HG03103 (cell line): ENCODE results near the gene EEF2K.

Experiments
- ATAC-seq: cut with Tn5 transposase; IDR thresholded peaks from one replicate; pipeline ENCODE4 v1.9.1; 2021; ENCODE audit warnings: low read depth; ENCODE audit not compliant: unreplicated experiment

Gene EEF2K

DNA sequence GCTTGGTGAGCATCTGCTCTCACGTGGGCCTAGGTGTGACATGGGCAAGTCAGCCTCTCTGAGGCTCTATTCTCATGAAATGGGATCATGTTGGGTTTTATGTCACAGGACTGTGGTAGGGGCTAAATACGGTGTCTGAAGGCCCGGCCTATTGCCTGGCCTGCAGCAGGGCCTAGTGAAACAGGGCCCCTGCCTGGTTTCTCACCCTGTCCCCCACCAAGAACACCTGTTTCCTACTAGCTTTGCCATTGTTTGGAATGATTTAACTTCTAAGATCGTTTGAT is 120.2 kb downstream of the EEF2K start:
- ATAC-seq, result no peak

DNA sequence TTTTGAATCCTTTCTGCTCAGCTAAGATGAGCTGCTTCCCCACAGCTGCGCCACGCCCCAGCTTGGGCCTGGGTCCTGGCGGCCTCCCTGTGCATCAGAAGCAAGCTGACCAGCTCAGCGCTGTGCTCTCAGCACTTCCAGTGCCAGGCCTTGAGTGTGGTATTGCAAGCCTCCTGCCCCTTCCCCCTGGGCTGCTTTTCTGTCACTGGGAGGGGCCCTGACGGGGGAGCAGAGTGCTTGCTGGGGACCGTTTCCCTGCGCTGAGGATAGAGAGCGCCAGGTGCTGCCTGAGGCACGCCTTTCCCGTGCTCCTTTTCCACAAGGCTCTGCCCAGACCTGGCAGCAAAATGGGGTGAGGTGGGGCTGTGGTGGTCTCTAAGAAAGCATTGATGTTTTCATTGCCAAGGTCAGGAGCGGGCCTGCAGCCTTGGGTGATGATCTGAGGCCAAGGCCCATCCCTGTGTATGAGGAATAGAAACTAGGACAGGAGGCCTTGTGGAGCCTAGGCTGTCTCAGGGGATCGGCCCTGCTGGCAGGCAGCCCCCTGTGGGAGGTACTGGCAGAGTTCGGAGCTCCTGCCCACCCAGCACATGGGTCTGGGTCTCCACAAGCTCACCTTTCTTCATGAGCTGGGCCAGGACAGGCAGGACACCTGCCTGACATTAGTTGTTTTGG is 120.8 kb downstream of the EEF2K start:
- no peak for ATAC-seq

DNA sequence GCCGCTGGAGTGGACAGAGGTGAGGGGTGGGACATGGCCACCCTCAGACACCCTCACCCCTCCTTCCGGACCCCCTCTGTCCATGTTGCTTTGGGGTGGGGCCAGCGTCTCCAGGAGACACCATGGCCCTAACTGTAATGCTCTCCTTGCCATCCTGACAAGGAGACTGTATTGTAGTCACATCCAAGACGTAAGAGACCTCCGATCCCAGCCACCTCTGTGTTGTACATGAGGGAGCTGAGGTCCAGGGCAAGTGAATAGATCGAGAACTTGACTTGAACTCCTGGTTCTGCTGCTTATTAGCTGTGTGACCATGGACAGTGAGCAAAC is 121.3 kb downstream of the EEF2K start:
- no peak for ATAC-seq

DNA sequence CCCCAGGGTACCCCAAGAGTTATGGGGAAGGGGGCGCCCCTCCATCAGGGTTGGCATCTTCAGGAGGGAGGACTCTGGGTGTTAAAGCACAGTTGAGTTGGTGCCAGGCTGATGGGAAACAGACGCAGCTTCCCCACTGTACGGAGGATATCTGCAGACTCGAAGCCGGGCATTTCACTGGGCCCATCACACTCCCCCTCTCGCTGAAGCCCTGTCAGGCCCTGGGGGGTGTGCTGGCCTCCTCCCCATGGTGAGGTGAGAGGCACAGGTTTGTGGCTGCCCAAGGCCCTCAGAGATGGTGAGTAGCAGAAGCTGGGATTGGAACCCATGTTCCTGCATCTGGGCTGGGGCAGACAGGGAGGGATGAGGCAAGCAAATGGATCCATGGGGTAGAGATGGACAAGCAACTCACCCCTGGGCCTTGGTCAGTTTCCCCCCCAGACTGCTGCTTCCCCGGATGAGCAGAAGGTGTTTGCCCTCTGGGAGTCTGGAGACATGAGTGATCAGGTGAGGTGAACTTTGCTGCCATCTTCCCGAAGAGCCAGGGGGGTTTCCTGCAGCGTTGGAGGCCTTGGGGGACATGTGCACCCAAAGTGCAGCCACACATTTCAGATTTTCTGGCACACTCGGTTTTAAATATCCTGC is 122.1 kb downstream of the EEF2K start:
- ATAC-seq, result no peak

DNA sequence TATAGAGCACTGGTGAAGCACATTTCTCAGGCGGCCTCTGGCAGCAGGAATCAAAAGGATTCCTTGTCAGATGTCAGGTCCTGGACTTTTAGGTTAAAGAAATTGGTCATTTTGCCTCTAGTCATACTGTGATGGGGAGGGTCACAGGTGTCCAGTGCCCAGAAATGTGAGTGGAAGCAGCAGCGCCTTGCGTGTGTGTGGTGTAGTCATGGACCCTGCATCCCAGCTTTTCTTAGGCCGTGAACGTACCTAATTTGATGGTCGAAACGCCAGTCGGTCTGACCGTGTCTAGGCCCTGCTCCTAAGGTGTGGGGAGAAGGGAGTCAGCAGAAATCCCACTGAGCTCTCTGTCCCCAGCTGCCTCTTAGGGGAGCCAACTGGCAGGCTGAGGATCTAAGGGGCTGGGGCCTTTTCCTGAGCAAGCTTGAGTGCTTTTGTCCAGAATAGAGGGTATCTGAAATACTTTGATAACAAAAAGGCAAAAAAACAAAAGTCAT is 123.2 kb downstream of the EEF2K start:
- no peak for ATAC-seq

DNA sequence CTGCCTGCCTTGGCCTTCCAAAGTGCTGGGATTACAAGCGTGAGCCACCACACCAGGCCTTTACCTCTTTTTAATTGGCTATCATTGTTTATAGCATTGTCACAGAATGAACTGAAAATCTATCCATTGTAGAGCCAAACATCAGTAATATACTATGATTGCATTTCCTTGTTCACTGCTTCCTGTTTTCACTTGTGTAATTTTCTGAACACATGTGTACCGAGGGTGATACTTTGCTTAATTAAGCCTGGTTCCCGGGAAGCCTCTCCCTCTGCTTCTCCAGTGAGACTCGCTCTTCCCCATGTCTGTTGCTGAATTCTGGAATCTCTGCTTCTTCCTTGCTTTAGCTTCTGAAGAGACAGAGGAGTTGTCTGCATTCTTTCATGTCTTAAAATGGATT is 124.2 kb downstream of the EEF2K start:
- ATAC-seq, result no peak

DNA sequence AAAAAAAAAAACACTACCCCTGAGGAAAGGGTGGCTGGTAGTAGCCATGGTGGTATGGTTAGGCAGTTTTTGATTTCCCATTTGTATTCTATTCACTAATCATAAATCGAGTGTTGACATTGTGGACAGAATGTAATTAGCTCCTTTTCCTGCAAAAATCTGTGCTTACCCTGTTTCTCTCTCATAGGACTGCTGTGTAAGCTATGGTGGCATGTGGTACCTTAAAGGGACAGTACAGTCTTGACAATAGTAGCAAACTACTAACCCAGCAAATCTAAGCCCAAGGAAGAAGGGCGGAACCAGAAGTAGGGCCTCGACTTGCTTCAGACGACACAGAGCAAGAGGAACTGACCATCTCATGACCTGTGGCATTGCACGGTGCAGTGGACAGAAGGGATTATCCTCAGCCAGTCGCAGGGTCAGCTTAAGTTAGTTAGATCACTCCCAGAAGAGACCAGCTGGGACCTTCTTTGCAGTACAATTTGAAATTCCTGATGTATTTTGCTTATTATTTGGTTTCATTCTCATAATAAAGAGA is 127.4 kb downstream of the EEF2K start:
- ATAC-seq, result no peak

DNA sequence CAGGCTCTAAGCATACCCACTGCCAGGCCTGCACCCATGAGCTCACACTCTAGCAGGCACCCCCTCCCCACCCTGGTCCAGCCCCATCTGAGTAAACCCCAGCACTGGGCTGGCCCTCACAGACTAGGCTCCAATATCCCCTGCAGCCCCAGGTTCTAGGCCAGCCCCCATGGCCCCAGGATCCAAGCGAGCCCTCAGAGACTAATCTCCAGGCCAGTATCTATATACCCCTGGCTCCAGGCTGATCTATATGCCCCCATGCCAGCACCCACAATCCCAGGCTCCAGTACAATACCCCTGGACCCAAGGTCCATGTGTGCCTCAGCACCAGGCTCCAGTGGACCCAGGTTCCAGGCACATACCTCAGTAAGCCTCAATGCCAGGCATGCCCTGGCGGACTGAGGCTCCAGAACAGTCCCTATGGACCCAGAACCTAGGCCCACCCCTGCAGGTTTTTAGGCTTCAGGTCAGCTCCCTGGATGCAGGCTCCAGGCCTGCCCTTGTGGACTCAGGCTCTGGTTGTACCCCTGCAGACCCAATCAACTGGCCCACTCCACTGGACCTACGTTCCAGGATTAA is 129.7 kb downstream of the EEF2K start:
- no peak for ATAC-seq

DNA sequence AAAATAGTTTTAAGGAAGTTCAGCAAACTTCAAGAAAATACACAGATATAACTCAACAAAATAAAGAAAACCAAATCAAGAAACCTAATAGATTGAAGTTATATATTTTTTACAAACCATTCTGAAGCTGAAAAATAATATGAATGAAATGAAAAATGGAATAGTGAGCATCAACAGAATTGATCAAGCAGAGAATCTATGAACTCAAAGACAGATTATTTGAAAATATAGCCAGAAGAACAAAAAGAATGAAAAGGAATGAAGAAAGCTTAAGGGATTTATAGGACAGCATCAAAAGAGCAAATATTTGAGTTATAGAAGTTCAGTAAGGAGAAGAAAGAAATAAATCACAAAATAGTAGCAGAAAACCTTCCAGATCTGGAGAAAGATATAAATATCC is 130.5 kb downstream of the EEF2K start:
- ATAC-seq, result no peak

DNA sequence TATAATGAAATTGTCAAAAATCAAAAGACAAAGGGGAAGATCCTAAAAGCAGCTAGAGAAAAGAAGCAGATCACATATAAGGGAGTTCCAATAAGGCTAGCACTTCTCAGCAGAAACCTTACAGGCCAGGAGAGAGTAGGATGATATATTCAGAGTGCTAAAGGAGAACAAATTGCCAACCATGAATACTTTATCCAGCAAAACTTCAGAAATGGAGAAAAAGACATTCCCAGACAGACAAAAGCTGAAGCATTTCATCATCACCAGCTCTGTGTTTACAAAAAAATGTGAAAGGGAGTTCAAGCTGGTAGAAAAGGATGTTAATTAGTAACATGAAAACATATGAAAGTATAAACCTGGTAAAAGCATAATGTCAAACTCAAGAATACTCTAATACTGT is 131.0 kb downstream of the EEF2K start:
- ATAC-seq, result no peak

DNA sequence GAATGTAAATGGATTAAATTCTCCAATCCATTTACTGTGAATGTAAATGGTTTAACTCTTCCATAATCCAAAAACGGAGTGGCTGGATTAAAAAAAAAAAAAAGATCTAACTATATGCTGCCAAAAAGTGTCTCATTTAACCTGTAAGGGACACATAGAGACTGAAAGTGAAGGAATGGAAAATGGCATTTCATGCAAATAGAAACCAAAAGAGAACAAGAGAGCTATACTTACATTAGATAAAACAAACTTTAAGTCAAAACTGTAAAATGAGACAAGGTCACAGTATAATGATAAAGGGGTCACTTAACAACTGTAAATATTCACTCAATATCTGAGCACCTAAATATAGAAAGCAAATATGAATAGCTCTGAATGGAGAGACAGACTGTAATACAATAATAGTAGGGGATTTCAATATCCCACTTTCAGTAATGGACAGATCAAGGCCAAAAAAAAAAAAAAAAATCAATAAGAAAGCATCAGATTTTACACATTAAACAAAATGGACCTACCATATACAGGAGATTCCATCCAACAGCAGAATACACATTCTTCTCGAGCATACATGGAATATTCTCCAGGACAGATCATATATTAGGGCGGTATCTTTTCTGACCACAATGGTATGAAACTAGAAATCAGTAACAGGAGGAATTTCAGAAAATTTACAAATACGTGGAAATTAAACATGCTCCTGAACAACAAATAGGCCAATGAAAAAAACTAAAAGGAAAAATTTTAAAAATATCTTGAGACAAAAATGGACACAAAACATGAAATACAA is 132.0 kb downstream of the EEF2K start:
- ATAC-seq, result no peak
